Urothelium cell line (cell line): Measurements from ENCODE around the gene CATSPER1.

Experiments
- DNase-seq: peaks from one replicate; pipeline ENCODE4 v3.0.0; 2011; ENCODE audit warnings: low spot score, mixed read lengths
- FAIRE-seq: peaks from 2 replicates; lab custom pipeline; 2011; peaks lifted over from hg19 to GRCh38; lab: Jason Lieb, UNC

Gene CATSPER1

DNA sequence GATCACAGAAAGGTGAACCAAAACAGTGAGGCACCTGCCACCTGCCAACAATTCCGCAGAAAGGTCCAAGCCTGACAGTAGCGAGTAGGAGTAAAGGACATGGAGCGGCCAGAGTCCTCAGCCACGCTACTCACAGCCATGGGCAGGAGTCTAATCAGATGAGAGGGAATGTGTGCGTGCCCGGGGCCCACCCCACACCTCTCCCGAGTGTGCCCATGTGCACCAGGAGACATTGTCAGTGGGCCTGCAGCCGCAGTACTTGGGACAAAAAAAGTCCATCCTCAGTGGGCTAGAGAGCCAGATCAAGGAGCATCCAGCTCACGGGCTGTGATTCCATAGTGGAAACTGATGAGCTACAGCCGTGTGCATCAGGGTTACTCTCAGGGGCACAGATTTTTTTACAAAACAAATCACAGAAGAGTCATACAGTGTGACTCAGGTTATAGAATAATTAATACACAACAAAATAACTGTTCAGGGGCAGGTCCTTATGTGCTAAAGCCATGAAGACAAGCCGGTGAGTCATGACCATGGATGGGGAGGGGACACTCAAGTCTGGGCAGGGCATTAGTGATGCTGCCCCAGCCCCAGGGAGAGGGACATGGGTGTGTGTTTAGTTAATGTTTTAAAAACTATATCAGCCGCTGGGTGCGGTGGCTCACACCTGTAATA lies 52.7 kb downstream of the CATSPER1 start:
- no peak for FAIRE-seq
- DNase-seq = no peak

DNA sequence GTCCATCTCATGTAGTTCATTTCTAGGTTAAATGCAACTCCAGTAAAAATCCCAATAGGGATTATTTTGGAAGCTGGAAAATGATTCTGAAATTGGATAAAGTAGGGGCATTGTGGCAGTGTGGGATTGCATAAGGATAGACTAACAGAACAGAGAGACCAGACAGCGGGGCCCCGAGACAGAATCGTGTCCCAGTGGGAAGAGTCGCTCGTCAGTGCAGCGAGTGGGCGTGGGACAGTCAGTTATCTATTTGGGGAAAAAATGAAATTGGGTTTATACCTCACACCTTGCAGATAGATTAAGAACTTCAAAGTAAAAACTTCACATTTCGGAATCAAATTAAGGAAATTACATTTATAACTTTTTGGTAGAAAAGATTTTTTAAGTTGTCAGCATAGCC lies 54.2 kb downstream of the CATSPER1 start:
- DNase-seq (no peak), FAIRE-seq (no peak)

DNA sequence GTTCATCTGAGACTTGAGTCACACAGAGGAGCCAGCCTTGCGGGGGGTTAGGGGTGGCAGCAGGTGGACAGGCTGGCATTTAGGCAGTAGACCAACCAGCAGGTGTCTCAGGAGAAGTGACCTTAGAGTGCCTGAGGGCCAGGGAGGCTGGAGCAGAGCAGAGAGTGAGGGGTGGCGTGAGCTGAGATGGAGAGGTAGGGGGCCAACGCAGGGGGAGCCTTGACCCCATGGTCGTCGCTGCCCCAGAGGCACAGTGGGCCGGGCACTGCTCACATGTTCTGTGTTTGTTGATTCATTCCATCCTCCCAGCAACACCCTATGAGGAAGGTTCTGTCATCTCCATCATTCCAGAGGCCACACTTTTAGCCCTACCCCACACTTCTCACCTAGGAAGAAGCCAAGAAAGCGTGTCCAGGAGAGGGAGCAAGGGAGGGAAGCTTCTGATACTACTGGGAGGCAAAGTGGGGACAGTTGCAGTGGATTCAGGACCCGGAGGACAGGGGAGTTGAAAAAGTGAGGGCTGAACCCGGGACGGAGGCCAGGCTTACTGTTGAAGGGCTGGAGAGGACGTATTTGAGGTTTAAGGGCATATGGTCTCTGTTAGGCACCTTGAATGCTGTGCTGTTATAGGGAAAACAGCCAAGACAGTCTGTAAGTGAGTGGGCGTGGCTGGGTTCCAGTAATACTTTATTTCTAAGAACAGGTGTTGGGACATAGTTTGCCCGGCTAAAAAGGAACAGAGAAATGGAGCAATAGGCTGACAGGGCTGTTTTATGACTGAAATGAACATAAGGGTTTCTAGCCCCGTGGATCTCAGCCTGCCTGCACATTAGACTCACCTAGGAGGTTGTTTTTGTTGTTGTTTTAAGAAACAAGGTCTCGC lies 57.4 kb downstream of the CATSPER1 start:
- FAIRE-seq (no peak), DNase-seq (no peak)

DNA sequence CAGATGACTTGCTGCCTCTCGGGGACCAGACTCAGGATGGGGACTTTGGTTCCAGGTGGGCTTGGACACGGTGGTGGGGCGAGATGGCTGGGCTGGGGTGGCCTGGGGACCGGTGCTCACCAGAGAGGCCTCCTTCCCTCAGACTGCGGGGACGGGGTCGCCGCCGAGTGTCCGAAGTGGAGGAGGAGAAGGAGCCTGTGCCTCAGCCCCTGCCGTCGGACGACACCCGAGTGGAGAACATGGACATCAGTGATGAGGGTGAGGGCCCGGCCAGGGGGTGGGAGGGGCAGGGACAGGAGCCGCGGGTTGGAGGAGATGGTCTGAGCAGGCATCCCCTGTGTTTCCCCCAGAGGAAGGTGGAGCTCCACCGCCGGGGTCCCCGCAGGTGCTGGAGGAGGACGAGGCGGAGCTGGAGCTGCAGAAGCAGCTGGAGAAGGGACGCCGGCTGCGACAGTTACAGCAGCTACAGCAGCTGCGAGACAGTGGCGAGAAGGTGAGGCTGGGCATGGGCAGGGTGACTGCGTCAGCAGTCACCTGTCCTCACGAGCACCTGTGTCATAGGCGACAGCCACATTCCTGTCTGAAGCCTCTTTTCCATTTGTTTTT lies 58.8 kb downstream of the CATSPER1 start:
- FAIRE-seq (no peak), DNase-seq (no peak)
